ENCODE data around the gene ATOSB. TPM values are rescaled to one million over a fixed set of nuclear protein-coding genes. Genes with fewer than 3 reads are reported as not detected.
A peak's percentile ranks its signal among the peaks of the same experiment; 100 is the strongest.

Gene ATOSB
- total and polyA plus RNA-seq, 9 of the 15 experiments (the other 6 are each of a cell fraction or from before 2014, with no cell fraction given): 0.45 to 8.0 (median 4.2) TPM

DNA sequence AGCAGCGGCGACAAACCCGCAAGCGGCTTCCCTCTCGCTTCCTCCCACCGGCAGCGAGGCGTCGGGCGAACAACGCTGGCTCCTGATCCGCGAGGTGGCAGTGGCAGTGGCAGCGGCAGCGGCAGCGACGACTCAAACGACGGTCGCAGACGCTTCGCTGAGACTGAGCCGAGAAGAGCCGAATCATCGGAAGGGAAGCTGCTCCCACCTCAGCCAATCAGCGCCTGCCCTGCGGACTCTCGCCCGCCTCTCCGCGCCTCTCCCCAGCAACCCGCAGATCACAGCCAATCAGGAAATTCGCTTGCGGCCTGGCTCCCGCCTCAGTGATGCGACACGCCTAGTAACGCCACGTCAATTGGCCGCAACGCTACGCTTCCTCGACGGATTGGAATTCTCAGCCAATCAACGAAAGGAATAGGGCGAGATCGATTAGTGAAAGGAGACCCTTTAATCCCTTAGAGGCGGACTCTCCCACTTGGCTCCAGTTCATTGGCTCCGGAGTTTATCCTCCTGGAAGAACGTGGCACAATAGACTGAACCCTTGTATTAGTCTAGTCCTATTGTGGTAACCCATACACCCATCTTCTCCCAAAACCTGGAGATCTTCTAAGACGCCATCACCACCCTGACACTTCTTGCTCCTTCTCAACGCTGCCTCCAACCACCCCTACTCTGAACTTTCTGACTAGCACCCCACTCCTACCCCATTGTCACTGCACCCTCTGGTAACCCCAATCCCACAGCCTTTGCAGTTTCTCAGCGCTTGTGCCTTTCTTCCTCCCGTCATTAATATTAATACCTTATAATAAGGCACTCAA, 43.0 kb downstream of the ATOSB start, which contains the start of gene VCP (continued):
- TF ChIP-seq, protein P1, sequence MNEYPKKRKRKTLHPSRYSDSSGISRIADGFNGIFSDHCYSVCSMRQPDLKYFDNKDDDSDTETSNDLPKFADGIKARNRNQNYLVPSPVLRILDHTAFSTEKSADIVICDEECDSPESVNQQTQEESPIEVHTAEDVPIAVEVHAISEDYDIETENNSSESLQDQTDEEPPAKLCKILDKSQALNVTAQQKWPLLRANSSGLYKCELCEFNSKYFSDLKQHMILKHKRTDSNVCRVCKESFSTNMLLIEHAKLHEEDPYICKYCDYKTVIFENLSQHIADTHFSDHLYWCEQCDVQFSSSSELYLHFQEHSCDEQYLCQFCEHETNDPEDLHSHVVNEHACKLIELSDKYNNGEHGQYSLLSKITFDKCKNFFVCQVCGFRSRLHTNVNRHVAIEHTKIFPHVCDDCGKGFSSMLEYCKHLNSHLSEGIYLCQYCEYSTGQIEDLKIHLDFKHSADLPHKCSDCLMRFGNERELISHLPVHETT (CRISPR knock-in tag; conservative IDR thresholded peaks at IDR 0.05 in 1 of 2, IDR thresholded peaks at IDR 0.05 in 1 of 2): no peak
- TF ChIP-seq, protein P2, sequence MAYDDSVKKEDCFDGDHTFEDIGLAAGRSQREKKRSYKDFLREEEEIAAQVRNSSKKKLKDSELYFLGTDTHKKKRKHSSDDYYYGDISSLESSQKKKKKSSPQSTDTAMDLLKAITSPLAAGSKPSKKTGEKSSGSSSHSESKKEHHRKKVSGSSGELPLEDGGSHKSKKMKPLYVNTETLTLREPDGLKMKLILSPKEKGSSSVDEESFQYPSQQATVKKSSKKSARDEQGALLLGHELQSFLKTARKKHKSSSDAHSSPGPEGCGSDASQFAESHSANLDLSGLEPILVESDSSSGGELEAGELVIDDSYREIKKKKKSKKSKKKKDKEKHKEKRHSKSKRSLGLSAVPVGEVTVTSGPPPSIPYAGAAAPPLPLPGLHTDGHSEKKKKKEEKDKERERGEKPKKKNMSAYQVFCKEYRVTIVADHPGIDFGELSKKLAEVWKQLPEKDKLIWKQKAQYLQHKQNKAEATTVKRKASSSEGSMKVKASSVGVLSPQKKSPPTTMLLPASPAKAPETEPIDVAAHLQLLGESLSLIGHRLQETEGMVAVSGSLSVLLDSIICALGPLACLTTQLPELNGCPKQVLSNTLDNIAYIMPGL (CRISPR knock-in tag; IDR thresholded peaks at IDR 0.05): no peak
- TF ChIP-seq ZNF316 (IDR thresholded peaks at IDR 0.05) (peak; percentile 63), NFRKB (IDR thresholded peaks at IDR 0.05; ENCODE audit: low read depth) (no peak), POLR2B (IDR thresholded peaks at IDR 0.05; ENCODE audit: low read depth, partially characterized antibody) (peak; percentile 81), CEBPG (CRISPR knock-in tag; IDR thresholded peaks at IDR 0.05) (no peak), CEBPG (tag; conservative IDR thresholded peaks at IDR 0.05 in 1 of 2, IDR thresholded peaks at IDR 0.05 in 1 of 2) (no peak), NCOA1 (IDR thresholded peaks at IDR 0.05; ENCODE audit: low read depth) (no peak), ZZZ3 (IDR thresholded peaks at IDR 0.05) (no peak), CBX5 (IDR thresholded peaks at IDR 0.05; ENCODE audit: borderline replicate concordance, low read depth) (no peak), XRCC5 (IDR thresholded peaks at IDR 0.05; ENCODE audit: low read depth, low read length) (no peak), SRF (CRISPR knock-in tag; IDR thresholded peaks at IDR 0.05) (0 out of 4 replicates have a peak, but pooled peaks of 1 of the 2 experiments have one; percentile 22), MCM3 (IDR thresholded peaks at IDR 0.05) (no peak), ZNF780A (CRISPR knock-in tag; IDR thresholded peaks at IDR 0.05) (no peak), FOXM1 (IDR thresholded peaks at IDR 0.05; ENCODE audit: low read depth) (no peak), FOXM1 (CRISPR knock-in tag; IDR thresholded peaks at IDR 0.05; ENCODE audit: low read depth) (no peak)
- TF ChIP-seq, protein P3, sequence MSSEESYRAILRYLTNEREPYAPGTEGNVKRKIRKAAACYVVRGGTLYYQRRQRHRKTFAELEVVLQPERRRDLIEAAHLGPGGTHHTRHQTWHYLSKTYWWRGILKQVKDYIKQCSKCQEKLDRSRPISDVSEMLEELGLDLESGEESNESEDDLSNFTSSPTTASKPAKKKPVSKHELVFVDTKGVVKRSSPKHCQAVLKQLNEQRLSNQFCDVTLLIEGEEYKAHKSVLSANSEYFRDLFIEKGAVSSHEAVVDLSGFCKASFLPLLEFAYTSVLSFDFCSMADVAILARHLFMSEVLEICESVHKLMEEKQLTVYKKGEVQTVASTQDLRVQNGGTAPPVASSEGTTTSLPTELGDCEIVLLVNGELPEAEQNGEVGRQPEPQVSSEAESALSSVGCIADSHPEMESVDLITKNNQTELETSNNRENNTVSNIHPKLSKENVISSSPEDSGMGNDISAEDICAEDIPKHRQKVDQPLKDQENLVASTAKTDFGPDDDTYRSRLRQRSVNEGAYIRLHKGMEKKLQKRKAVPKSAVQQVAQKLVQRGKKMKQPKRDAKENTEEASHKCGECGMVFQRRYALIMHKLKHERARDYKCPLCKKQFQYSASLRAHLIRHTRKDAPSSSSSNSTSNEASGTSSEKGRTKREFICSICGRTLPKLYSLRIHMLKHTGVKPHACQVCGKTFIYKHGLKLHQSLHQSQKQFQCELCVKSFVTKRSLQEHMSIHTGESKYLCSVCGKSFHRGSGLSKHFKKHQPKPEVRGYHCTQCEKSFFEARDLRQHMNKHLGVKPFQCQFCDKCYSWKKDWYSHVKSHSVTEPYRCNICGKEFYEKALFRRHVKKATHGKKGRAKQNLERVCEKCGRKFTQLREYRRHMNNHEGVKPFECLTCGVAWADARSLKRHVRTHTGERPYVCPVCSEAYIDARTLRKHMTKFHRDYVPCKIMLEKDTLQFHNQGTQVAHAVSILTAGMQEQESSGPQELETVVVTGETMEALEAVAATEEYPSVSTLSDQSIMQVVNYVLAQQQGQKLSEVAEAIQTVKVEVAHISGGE (CRISPR knock-in tag; IDR thresholded peaks at IDR 0.05): no peak
- TF ChIP-seq, protein P4, sequence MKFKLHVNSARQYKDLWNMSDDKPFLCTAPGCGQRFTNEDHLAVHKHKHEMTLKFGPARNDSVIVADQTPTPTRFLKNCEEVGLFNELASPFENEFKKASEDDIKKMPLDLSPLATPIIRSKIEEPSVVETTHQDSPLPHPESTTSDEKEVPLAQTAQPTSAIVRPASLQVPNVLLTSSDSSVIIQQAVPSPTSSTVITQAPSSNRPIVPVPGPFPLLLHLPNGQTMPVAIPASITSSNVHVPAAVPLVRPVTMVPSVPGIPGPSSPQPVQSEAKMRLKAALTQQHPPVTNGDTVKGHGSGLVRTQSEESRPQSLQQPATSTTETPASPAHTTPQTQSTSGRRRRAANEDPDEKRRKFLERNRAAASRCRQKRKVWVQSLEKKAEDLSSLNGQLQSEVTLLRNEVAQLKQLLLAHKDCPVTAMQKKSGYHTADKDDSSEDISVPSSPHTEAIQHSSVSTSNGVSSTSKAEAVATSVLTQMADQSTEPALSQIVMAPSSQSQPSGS (CRISPR knock-in tag; IDR thresholded peaks at IDR 0.05): no peak
